ENCODE results near the gene PAPSS1. TPM values are rescaled to one million over a fixed set of nuclear protein-coding genes. Genes with fewer than 3 reads are reported as not detected.

Gene PAPSS1
- total RNA-seq, 1 experiment from 2014 or later, result 83.6 TPM

- Histone ChIP-seq H3K4ac (ENCODE audit: low read depth, low read length) (no peak overlapping the region), H2AFZ (ENCODE audit: low read length) (no peak overlapping the region), H2BK20ac (ENCODE audit: low read depth, low read length, poor library complexity, severe bottlenecking) (no peak overlapping the region), H3K4me1 (ENCODE audit: insufficient read depth, low read length) (no peaks in the 10 kb centered on the region), H4K8ac (replicated peaks; ENCODE audit: insufficient read length, low read depth, low read length) (no peak overlapping the region), H4K5ac (ENCODE audit: insufficient read length, low read depth, low read length) (no peak overlapping the region), H3K56ac (ENCODE audit: insufficient read length, low read depth, low read length) (no peak overlapping the region), H3K23me2 (ENCODE audit: insufficient read length, low read depth, low read length, poor library complexity, severe bottlenecking) (no peaks in the 10 kb centered on the region), H3K9ac (ENCODE audit: extremely low read depth, insufficient read length, low read length) (no peak overlapping the region), H4K20me1 (ENCODE audit: control insufficient read depth, insufficient read depth, insufficient read length) (no peaks in the 10 kb centered on the region), H3K23ac (ENCODE audit: insufficient read length, low read depth, low read length) (no peak overlapping the region), H3K79me1 (ENCODE audit: insufficient read depth, low read depth, low read length, poor library complexity, severe bottlenecking) (no peaks in the 10 kb centered on the region), H2AK5ac (ENCODE audit: insufficient read length, low read length) (no peak overlapping the region), H3K18ac (ENCODE audit: insufficient read length, low read depth, low read length) (no peak overlapping the region), H3K79me2 (ENCODE audit: insufficient read depth, low read length) (no peaks in the 10 kb centered on the region), H2BK120ac (ENCODE audit: low read depth, low read length, poor library complexity, severe bottlenecking) (no peak overlapping the region), H2BK15ac (ENCODE audit: low read depth, low read length) (no peak overlapping the region), H3K27ac (ENCODE audit: insufficient read length, low read depth, low read length) (no peak overlapping the region), H3K9me3 (ENCODE audit: control insufficient read depth, low read depth, low read length) (no peaks in the 10 kb centered on the region), H2BK12ac (ENCODE audit: insufficient read length, low read depth, low read length) (no peak overlapping the region), H3K27me3 (ENCODE audit: insufficient read depth, low read length) (no peaks in the 10 kb centered on the region), H3T11ph (ENCODE audit: low read length) (no peak overlapping the region), H3K4me2 (ENCODE audit: insufficient read depth, insufficient read length, low read length) (no peak overlapping the region), H2BK5ac (ENCODE audit: insufficient read length, low read length) (no peak overlapping the region), H4K91ac (ENCODE audit: insufficient read length, low read depth, low read length) (no peak overlapping the region), H3K14ac (ENCODE audit: insufficient read depth, low read length) (no peak overlapping the region)
- peaks cover 0 to 17% (median 3%) of the 10 kb centered on the region in 3 experiments; a peak in 6 of 7 replicates for H3K36me3 Mint-ChIP-seq (ENCODE audit: insufficient read depth in 1 of 3, low read depth in 3 of 3)
- DNase-seq, result no peak
- H3K27me3 Mint-ChIP-seq (ENCODE audit: low read depth), result no peaks in the 10 kb centered on the region
- H3K27ac Mint-ChIP-seq, result no peak overlapping the region
- H3K4me3 Mint-ChIP-seq, result no peak overlapping the region
- H3K4me1 Mint-ChIP-seq, result no peaks in the 10 kb centered on the region
- no CpG with 5 or more reads among the region's 3 CpGs for WGBS (ENCODE audit: extremely low coverage, insufficient read length, low lambda C conversion rate)
- TF ChIP-seq CTCF (conservative IDR thresholded peaks at IDR 0.05), result no peak
- H3K9me3 Mint-ChIP-seq, result no peaks in the 10 kb centered on the region
Observed at GRCh38 chr4:107629318-107629717, 90.7 kb downstream of the PAPSS1 start.

All from H9 (cell line).